ENCODE data around the gene FYTTD1.
A peak's percentile ranks its signal among the peaks of the same experiment; 100 is the strongest.

The FYTTD1 gene

DNA sequence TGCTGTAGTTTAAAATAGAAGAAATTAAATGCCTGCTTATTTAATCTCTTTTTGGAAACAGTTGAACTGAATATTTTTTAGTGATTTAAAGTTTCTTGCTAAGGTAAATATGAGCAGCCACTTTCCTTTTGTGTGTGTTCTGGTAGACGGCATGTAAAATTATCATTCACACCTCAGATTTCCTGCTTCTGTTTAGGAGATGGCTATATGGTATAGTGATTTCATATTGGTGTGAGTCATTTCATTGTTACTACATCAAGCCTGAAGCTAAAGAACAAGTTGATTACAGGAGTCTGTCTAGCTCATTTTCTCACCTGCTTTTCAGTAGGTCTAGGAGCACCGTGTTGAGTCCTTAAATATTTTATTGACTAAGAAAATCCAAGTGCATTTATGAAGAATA is 43.6 kb downstream of the FYTTD1 start:
- peak; percentile 68 for DNase-seq

DNA sequence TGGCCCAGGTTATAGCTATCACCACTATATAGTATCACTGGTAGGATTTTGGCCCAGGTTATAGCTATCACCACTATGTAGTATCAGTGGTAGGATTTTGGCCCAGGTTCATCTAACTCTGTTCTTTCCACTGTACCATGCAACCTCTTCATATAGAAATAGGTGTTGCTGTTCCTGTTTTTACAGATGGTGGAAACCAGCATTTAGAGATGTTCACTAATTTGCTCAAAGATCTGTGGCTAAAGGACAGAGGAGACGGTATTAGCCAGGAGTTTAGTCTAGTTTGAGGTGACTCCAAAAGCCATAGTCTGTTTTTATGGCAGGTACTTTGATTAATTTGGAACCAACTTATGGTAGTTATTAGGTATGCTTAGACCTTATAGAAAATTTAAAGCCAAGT is 44.4 kb downstream of the FYTTD1 start:
- DNase-seq: no peak

DNA sequence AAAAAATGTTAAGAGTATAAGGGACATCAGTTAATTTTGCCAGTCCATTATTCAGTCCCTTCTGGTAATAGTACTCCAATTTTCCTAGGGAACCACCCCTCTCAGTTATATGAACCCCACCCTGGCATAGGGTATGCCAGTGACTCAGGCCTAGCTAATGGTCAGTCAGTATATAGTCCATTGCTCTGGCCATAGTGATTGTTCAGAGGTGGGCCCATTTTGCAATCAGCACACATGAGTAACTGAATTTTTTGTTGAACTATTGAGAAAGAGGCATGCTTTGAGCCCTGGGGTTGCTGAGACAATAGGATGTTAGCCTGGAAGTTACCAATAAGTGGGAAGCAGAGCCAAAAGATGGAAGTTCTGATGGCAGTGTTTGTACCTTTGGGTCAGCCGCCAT is 45.5 kb downstream of the FYTTD1 start:
- peak; percentile 80 for DNase-seq

DNA sequence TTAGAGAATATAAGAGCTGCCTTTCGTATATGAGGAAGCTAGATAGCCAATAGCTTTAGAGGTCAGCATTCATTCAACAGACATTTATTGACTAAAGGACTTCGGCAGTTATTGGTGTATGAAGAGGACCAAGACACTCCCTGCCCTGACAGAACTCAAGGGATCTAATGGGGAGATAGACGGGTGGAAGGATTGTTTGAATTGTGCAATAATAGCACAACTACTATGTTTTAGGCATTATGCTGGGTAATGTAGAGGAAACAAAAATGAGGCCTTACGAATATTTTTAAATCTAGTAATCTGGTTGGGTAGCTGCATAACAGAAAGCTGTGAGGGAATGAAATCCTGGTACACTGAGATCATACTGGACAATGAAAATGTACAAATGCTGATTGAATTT is 46.4 kb downstream of the FYTTD1 start:
- DNase-seq: no peak

DNA sequence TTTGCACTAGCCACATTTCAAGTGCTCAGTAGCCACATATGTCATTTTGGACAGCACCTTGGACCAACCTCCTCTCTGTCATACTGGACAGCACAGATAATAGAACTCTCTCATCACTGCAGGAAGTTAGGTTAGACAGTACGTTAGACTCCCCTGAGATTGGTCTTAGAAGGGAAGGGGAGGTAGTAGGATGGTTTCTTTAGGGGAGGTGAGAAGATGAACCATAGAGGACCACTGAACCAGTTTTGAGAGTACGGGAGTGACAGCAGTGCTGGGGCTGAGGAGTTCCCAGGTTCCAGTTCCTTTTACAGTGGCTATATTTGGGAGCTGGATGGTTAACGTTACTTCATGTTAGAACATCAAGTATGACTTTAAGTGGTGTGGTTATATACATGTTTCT is 49.2 kb downstream of the FYTTD1 start:
- no peak for DNase-seq

- DNase-seq: no peak
These were observed 50.7 kb downstream of the FYTTD1 start for GRCh38 chr3:197800379-197800778.

- DNase-seq: peak; percentile 76
These were observed 52.5 kb downstream of the FYTTD1 start for GRCh38 chr3:197801891-197802778.

DNA sequence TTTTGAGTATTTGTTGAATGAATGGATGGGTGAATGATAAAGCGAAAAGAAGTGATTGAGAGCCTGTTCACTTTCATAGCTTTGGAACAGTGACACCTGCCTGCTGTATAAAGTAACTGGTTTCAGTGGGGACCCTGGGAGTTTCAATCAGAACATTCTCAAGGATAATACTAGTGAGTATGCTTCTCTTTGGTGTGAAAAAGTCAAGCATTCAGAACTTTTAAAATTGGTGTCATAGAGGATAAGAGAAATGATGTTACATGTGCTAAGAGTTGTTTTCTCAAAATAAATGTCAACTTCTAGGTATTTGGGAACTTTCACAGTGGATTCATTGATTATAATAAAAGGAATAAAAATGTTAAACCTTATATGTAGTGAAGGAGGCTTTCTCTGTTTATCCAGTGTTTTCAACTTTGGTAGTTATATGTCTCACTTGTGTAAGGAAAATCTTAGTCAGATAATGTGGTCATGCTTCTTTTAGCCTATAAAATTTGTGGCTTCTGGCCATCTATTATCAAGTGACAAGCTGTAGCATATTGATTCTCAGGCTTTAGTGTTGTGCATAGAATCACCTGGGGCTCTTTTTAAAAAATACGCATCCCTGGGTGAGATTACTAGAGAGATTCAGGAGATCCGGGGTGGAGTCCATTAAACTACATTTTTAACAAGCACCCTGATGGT is 53.2 kb downstream of the FYTTD1 start:
- no peak for DNase-seq

GRCh38 chr3:197804511-197804910 is 54.8 kb downstream of the FYTTD1 start:
- no peak for DNase-seq

GRCh38 chr3:197807969-197808587 is 58.4 kb downstream of the FYTTD1 start:
- DNase-seq: no peak

DNA sequence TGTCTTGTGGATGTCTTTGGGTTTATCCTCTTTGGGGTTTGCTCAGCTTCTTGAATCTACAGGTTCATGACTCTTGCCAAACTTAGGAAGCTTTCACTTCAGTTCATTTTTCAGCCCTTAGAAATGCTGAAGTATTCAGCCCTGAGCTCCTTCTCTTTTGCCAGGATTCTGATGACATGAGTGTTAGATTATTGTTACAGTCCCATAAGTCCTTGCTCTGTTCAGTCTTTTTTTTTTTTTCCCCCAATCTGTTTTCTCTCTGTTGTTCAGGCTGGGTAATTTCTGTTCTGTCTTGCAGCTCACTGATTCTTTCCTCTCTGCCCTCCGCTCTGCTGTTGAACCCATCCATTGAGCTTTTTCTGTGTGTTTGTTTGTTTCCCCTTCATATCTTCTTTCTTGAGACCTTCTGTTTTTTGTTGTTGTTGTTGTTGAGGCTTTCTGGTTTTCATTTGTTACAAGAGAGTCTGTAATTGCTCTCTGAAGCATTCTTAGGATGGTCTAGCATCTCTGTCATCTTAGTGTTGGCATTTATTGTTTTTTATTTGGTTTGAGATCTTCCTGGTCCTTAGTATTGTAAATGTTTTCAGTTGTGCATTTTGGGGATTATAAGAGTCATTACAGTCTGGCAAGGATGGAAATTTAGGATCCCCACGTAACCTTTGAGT is 59.8 kb downstream of the FYTTD1 start:
- DNase-seq: peak; percentile 47

- DNase-seq: no peak
These were observed 61.2 kb downstream of the FYTTD1 start for GRCh38 chr3:197810901-197811300.

DNA sequence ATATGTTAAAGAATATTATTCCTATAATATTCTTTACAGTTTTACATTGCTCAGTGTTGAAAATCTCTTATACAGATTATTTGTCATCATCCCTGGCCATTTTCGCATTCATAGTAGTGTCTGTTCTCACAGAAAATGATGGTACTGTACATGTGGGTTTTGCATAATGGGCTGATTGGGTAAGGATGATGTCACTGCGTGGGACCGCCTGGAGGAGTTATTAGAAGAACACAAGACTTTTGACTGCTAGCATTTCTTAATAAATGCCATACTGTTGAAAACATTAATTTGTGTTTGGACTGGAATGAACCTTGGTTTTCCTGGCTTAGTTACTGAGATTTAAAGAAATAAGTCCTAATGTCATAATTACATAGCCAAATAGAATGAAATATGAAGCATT is 61.7 kb downstream of the FYTTD1 start:
- peak; percentile 97 for DNase-seq

DNA sequence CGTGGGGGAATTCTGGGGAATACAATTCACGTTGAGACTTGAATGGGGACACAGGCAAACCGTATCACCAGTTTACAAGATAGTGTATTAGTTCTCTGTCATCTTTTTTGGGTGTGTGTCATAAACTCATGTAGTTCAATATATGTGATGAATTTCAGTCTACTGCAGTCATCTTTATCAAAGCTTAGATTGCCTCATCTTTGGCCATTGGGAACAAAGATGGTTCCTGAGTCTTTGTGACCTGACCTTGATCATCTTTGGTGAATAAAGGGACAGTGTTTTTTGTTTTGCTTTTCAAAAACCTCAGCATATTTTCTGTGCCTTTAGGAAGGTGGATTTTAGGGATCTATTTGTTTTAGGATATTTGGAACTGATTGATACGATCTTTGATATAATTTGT is 64.7 kb downstream of the FYTTD1 start:
- no peak for DNase-seq

- DNase-seq: no peak
These were observed 71.1 kb downstream of the FYTTD1 start for GRCh38 chr3:197820550-197821335.

DNA sequence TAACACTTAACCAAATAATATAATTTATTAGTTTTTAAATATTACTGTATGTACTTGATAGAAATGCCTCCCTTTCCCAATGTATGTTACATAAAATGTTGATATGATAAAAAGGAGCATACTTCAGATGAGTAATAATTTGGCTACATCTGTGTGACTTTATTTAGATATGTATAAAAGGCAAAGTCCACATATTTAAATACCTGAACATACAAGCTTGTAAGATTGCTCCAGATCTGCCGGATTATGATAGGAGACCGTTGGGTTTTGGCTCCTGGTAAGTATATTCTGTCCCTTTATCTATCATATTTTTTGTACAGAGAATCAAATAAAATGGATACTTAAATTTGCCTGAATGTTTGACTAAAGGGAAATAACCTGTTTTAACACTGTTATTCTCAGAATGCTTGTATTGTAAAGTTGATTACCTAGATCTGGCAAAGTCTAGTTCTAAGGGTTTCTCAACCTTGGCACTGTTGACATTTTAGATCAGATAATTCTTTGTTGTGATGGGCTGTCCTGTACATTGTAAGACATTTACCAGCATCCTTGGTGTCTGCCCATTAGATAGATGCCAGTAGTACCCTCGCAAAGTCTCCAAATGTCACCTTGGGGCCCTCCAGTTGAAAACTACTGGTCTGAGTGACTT is 79.8 kb downstream of the FYTTD1 start:
- no peak for DNase-seq

GRCh38 chr3:197830308-197830966 is 80.8 kb downstream of the FYTTD1 start:
- DNase-seq: no peak

- DNase-seq: no peak
These were observed 81.3 kb downstream of the FYTTD1 start for GRCh38 chr3:197830967-197831313.

DNA sequence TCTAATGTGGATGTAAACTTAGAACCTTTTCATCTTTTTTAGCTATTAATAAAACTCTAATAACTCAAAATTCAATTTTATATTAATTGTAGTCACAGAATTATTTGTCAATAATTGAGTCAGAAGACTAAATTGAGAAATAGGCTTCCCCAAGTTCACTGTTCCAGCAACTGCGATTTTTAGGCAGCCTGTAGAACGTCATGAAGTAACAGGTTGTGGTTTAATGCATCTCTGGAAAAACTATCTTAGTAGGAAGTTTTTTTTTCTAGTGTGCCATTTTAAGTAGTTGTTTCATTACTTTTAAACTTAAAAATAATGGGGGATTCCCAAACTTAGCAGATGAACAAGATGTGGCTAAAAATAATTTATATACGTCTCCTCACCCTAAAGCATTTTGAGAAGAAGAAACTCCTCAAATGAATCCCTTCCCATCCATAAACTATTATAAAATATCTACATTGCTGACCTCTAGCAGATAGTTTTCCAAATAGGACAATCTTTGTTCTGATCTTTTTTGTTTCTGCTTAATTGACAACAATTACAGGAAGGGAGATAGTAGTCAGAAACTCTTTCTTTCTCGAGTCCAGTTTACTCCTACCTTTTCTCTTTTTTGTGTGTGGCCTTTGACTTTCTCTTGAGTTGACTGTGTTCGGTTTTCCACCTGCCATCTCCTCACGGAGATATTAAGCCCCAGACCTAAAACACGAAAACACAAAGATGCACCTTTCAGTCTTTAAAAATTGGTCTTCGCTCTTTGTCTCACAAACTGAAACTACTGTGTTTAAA is 84.4 kb downstream of the FYTTD1 start:
- no peak for DNase-seq

- DNase-seq: no peak
These were observed 85.8 kb downstream of the FYTTD1 start for GRCh38 chr3:197835509-197835908.

DNA sequence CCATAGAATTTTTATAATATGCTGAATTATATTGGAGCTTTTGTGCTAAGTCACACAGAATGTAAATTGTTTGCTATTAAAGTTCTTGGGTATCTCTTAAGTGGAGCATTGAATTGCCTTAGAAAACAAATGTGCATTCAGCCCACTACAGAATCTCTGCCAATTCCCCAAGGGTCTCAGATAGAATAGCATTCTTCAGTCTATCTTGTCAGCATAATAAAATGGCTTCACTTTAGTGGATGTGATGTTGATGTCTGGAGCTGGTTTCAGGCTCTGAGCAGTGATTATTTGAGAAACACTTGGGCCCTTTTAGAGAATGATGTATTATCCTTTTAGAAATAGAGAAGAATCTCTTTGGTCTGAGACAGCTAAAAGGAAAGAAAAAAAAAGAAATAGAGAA is 86.6 kb downstream of the FYTTD1 start:
- DNase-seq: no peak
